HG02678 (cell line): ENCODE data around the gene VEZT.
"Not testable (repeated sequence)": the region's sequence is repeated elsewhere in the genome, so short reads cannot be mapped to it uniquely, and the experiment has no call there.

Source experiments
- ATAC-seq: cut with Tn5 transposase; IDR thresholded peaks from one replicate; pipeline ENCODE4 v1.9.1; 2021; ENCODE audit warnings: mild to moderate bottlenecking, moderate library complexity; ENCODE audit not compliant: unreplicated experiment

VEZT gene

DNA sequence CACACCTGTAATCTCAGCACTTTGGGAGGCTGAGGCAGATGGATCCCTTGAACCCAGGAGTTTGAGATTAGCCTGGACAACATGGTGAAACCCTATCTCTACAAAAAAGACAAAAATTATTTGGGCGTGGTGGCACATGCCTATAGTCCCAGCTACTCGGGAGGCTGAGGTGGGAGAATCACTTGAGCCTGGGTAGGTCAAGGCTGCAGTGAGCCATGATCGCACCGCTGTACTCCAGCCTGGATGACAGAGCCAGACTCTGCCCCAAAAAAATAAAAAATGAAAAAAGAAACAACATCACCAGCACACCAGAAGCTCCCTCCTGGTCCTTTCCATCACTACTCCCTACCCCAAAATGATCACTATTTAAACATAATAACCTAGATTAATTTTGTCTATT, 2.6 kb downstream of the VEZT start:
- ATAC-seq = no peak

DNA sequence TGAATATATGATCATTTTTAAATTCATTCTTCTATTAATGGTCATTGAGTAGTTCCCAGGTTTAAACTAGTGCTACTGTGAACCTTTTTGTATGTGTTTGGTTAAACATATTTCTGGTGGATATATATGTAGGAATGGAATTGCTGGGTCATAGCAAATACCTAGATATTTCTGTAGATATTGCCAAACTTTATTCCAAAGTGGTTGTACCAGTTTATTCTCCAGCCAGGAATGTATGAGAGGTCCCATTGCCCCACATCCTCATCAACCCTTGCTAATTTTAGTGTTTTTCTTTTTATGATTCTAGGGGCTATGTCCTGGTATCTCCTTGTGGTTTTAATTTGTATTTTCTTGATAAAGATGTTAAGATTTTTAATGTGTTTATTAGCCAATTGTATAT, 3.1 kb downstream of the VEZT start:
- ATAC-seq = no peak

DNA sequence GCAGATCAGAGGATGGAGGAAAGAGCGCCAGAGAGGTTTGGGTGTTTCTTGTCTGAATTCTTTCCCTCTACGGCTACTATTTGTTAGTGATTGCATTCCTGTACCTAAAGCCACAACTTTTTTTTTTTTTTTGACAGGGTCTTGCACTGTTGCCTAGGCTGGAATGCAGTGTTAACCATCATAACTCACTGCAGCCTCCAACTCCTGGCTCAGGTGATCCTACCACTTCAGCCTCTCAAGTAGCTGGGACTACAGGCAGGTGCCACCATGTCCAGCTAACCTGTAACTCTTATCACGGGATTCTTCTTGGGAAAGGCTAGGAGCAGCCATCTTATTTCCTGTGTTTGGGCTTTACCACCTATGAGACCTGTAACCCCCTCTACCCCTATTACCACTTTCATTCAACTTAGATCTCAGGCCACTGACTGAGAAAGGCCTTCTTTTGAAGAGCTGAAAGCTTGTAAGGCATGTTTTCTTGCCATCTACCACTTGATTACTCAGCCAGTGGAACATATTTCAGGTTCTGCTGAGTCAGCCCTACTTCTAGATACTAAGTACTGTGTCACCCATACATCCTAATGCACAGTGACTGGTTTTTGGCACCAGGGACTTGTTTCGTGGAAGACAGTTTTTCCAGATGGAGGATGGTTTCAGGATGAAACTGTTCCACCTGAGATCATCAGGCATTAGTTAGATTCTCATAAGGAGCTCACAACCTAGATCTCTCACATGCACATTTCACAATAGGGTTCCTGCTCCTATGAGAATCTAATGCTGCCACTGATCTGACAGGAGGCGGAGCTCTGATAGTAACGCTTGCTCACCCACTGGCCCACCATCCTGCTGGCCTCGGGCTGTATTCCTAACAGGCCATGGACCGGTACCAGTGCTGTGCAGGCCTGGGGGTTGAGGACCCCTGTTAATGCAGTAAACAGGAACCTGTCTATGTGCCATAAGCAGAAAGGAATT, 6.9 kb downstream of the VEZT start:
- no peak for ATAC-seq

GRCh38 chr12:95225645-95226212, 8.1 kb downstream of the VEZT start:
- ATAC-seq = no peak

- ATAC-seq = no peak
Measured at GRCh38 chr12:95227818-95228356, 10.3 kb downstream of the VEZT start.

DNA sequence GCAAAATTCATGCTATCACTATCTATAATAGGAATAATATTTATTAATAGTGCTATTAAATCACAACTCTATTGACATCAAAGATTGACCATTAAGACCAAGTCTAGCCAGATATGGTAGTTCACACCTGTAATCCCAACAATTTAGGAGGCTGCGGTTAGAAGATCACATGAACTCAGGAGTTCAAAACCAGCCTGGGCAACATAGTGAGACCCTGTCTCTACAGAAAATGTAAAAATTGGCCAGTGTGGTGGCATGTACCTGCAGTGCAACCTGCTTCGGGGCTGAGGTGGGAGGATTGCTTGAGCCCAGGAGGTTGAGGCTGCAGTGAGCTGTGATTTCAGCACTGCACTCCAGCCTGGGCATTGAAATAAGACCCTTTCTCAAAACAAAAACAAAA, 11.0 kb downstream of the VEZT start:
- ATAC-seq = no peak

DNA sequence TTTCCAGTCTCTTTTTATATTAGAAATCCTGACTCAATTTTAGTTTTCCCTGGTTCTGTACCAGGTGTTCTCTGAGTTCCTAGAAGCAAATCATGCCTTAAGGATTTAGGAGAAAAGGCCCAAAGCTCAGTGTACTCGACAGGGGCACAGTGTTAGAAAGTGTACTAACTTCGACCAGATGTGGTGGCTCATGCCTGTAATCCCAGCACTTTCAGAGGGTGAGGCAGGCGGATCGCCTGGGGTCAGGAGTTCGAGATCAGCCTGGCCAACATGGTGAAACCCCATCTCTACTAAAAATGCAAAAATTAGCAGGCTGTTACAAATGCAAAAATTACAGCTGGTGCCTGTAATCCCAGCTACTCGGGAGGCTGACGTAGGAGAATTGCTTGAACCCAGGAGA, 12.0 kb downstream of the VEZT start:
- ATAC-seq = no peak

GRCh38 chr12:95230313-95230712, 12.7 kb downstream of the VEZT start:
- no peak for ATAC-seq

DNA sequence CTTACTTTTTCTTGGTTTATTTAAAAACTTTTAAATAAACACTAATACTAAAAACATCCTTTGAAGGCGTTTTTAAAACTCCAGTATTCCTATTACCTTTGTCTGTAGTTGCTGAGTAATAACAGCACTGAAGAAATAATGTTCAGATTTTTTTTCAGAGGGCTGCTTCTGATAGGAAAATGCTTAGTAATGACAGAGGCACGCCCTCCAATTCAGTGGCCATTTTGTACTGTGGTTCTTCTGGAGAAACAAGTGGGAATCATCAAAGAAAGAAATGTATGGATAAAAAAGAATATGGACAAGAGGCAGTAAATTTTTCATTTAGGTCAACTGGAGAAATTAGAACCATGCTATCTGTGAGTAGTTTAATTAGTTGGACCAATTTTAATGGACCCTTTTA, 13.6 kb downstream of the VEZT start:
- ATAC-seq = no peak

- not testable (repeated sequence) for ATAC-seq
Measured at GRCh38 chr12:95234187-95234586, 16.6 kb downstream of the VEZT start.

GRCh38 chr12:95235621-95236020, 18.0 kb downstream of the VEZT start:
- ATAC-seq = not testable (repeated sequence)

- ATAC-seq = no peak
Measured at GRCh38 chr12:95237315-95237714, 19.7 kb downstream of the VEZT start.

GRCh38 chr12:95238150-95238549, 20.5 kb downstream of the VEZT start:
- ATAC-seq = no peak

GRCh38 chr12:95239216-95239615, 21.6 kb downstream of the VEZT start:
- no peak for ATAC-seq

GRCh38 chr12:95239835-95240234, 22.2 kb downstream of the VEZT start:
- ATAC-seq = not testable (repeated sequence)

DNA sequence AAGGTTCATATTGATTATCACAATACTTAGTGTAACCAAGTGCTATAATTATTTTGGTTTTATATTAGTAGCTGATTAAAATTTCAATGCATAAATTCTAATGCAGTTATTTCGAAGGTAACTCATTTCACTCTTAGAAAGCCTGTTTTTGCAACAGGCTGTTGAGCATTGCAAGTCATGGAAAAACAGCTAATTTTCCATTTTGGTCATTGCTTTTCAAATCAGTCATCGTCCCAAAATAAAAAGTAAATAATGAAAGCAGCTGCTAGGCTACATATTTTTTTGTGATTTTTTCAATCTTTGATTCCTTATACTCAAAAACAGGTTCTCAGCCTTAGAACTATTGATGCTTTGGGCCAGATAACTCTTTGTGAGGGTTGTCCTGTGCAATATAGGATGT, 22.9 kb downstream of the VEZT start:
- no peak for ATAC-seq

- not testable (repeated sequence) for ATAC-seq
Measured at GRCh38 chr12:95241138-95241537, 23.5 kb downstream of the VEZT start.

- ATAC-seq = no peak
Measured at GRCh38 chr12:95241761-95242506, 24.3 kb downstream of the VEZT start.

- ATAC-seq = no peak
Measured at GRCh38 chr12:95243497-95244183, 26.0 kb downstream of the VEZT start.

DNA sequence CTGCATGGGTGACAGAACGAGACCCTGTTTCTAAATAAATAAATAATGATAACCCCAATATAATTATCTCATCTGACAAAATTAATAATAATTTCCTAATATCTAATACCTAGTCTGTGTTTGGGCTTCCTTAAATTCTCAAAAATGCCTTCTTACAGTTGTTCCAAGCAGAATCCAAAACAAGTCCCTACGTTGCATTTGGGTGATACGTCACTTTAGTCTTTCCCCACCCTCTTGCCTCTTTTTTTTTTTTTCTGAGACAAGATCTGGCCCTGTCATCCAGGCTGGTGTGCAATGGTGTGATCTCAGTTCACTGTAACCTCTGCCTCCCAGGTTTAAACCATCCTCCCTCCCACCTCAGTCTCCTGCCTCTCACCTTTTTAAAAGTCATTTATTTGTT, 26.7 kb downstream of the VEZT start:
- no peak for ATAC-seq

- no peak for ATAC-seq
Measured at GRCh38 chr12:95248095-95248494, 30.5 kb downstream of the VEZT start.
